Tibial nerve (tissue), 4 donors: ENCODE data around the gene TM4SF1. TPM values are rescaled to one million over a fixed set of nuclear protein-coding genes. Genes with fewer than 3 reads are reported as not detected.

Experiments used
- DNase-seq, 2 donors: peaks; one replicate each; pipeline ENCODE4 v3.0.0-alpha.2; 2019; ENCODE audit warnings: low spot score in 2 of 2
- H3K27ac ChIP-seq, 4 donors: fragments of 200-600 bp; sonication (generic) in 3 of 4; one replicate each; pipeline ENCODE4 v1.5.1; 2017 to 2019; ENCODE audit warnings: mild to moderate bottlenecking in 1 of 4
- H3K27me3 ChIP-seq, 2 donors: fragments of 200-600 bp; sonication (generic) in 1 of 2; one replicate each; pipeline versions ENCODE4 v1.5.1 to v1.6.0; 2017 to 2019
- H3K36me3 ChIP-seq, 3 donors: fragments of 200-600 bp; sonication (generic); one replicate each; pipeline ENCODE4 v1.5.1; 2018 to 2019
- H3K4me1 ChIP-seq, 4 donors: fragments of 200-600 bp; sonication (generic) in 3 of 4; one replicate each; pipeline ENCODE4 v1.5.1; 2017 to 2019
- H3K4me3 ChIP-seq, 4 donors: fragments of 200-600 bp; sonication (generic) in 3 of 4; one replicate each; pipeline ENCODE4 v1.5.1; 2017 to 2019; ENCODE audit warnings: mild to moderate bottlenecking in 1 of 4, moderate library complexity in 1 of 4
- H3K9me3 ChIP-seq, 4 donors: fragments of 200-600 bp; sonication (generic) in 3 of 4; one replicate each; pipeline ENCODE4 v1.5.1; 2017 to 2019
- CTCF ChIP-seq, 5 experiments: fragments of 200-600 bp in 3 of 5; fragments of 450-650 bp in 2 of 5; sonication (generic) in 3 of 5; IDR thresholded peaks; one replicate each; pipeline ENCODE4 v1.5.1; 2016 to 2019; ENCODE audit warnings: antibody characterized with exemption in 5 of 5, mild to moderate bottlenecking in 3 of 5, moderate library complexity in 2 of 5
- EP300 ChIP-seq, 2 donors: sonication (generic); formaldehyde crosslinking; IDR thresholded peaks; one replicate each; pipeline ENCODE4 v1.6.1; 2017; ENCODE audit warnings: antibody characterized with exemption in 2 of 2, mild to moderate bottlenecking in 1 of 2
- POLR2A ChIP-seq, 2 donors: fragments of 450-650 bp; IDR thresholded peaks; one replicate each; pipeline ENCODE4 v1.6.1; 2017; ENCODE audit warnings: antibody characterized with exemption in 2 of 2, mild to moderate bottlenecking in 2 of 2, moderate library complexity in 2 of 2
- WGBS, 2 donors: methylation state at CpG; one replicate each; pipeline ENCODE4 v1.1.5; 2018; 5-methylcytosine and 5-hydroxymethylcytosine counted together
- total RNA-seq, 4 donors: library from RNA; depleted of rRNA; stranded (reverse); fragments of >200 nt; gene quantifications; one replicate each; pipeline ENCODE4 v1.1.0, GENCODE V29; 2016

Gene TM4SF1
- total RNA-seq, 4 donors from 2014 or later: 132 to 264 (median 169) TPM

- Histone ChIP-seq H3K4me1 (no peaks in the 10 kb centered on the region), H3K36me3 (no peaks in the 10 kb centered on the region), H3K27ac (no peak overlapping the region), H3K4me3 (no peak overlapping the region), H3K9me3 (no peaks in the 10 kb centered on the region), H3K27me3 (no peaks in the 10 kb centered on the region)
- WGBS, 2 donors: 83 to 84% methylated on average over 2 of the region's 2 CpGs
- DNase-seq: no peak
- TF ChIP-seq POLR2A (IDR thresholded peaks at IDR 0.05) (no peak), EP300 (IDR thresholded peaks at IDR 0.05) (no peak), CTCF (IDR thresholded peaks at IDR 0.05) (no peak)
These were observed 24.5 kb upstream of the TM4SF1 start for GRCh38 chr3:149401926-149402310.

GRCh38 chr3:149401212-149401925 is 23.9 kb upstream of the TM4SF1 start:
- DNase-seq: no peak
- H3K4me1 ChIP-seq: no peaks in the 10 kb centered on the region
- H3K27ac ChIP-seq: no peak overlapping the region

GRCh38 chr3:149400645-149401044 is 23.2 kb upstream of the TM4SF1 start:
- H3K27ac ChIP-seq: no peak overlapping the region
- no peaks in the 10 kb centered on the region for H3K36me3 ChIP-seq
- TF ChIP-seq POLR2A (IDR thresholded peaks at IDR 0.05) (no peak), EP300 (IDR thresholded peaks at IDR 0.05) (no peak), CTCF (IDR thresholded peaks at IDR 0.05) (no peak)
- H3K4me1 ChIP-seq: peaks cover 0 to 3% (median 0%) of the 10 kb centered on the region in 4 donors
- no peaks in the 10 kb centered on the region for H3K27me3 ChIP-seq
- no peak for DNase-seq
- no peak overlapping the region for H3K4me3 ChIP-seq
- no peaks in the 10 kb centered on the region for H3K9me3 ChIP-seq

More at GRCh38 chr3:149401212-149401925, 23.9 kb upstream of the TM4SF1 start:
- H3K4me3 ChIP-seq: no peak overlapping the region
- H3K9me3 ChIP-seq: no peaks in the 10 kb centered on the region
- H3K27me3 ChIP-seq: no peaks in the 10 kb centered on the region
- no peaks in the 10 kb centered on the region for H3K36me3 ChIP-seq
- WGBS, 2 donors: 79 to 87% methylated on average over 3 of the region's 3 CpGs
- TF ChIP-seq POLR2A (IDR thresholded peaks at IDR 0.05): no peak
- no peak for TF ChIP-seq EP300 (IDR thresholded peaks at IDR 0.05)
- no peak for TF ChIP-seq CTCF (IDR thresholded peaks at IDR 0.05)

GRCh38 chr3:149398296-149398695 is 20.8 kb upstream of the TM4SF1 start:
- no peak for TF ChIP-seq POLR2A (IDR thresholded peaks at IDR 0.05)
- no peak for TF ChIP-seq CTCF (IDR thresholded peaks at IDR 0.05)
- no peak for TF ChIP-seq EP300 (IDR thresholded peaks at IDR 0.05)
- Histone ChIP-seq H3K9me3 (no peaks in the 10 kb centered on the region), H3K4me1 (peaks cover 0 to 19% (median 1%) of the 10 kb centered on the region in 4 donors), H3K27ac (no peak overlapping the region), H3K36me3 (no peaks in the 10 kb centered on the region), H3K4me3 (no peak overlapping the region), H3K27me3 (no peaks in the 10 kb centered on the region)
- DNase-seq: no peak
- 97 to 100% methylated on average over 1 of the region's 1 CpG for WGBS, 2 donors

GRCh38 chr3:149397528-149397927 is 20.1 kb upstream of the TM4SF1 start:
- no peak overlapping the region for H3K4me3 ChIP-seq
- WGBS, 2 donors: 82% methylated on average over 3 of the region's 3 CpGs
- no peak for TF ChIP-seq EP300 (IDR thresholded peaks at IDR 0.05)
- no peak for TF ChIP-seq POLR2A (IDR thresholded peaks at IDR 0.05)
- no peak for TF ChIP-seq CTCF (IDR thresholded peaks at IDR 0.05)

More at GRCh38 chr3:149397528-149397927, 20.1 kb upstream of the TM4SF1 start:
- Histone ChIP-seq H3K36me3 (no peaks in the 10 kb centered on the region), H3K4me1 (peaks cover 0 to 19% (median 1%) of the 10 kb centered on the region in 4 donors), H3K27me3 (no peaks in the 10 kb centered on the region), H3K9me3 (no peaks in the 10 kb centered on the region), H3K27ac (no peak overlapping the region)
- DNase-seq: no peak
